ENCODE results near the gene GABRB1.
A peak's percentile ranks its signal among the peaks of the same experiment; 100 is the strongest.

Gene GABRB1

GRCh38 chr4:47463235-47463956 lies 432.0 kb downstream of the GABRB1 start, which contains the start of gene COMMD8:
COMMD8 (minus strand) TSS chr4:47463702; CDS start chr4:47463651, 51 bp downstream.
- no peaks in the 10 kb centered on the region for H3K27me3 Mint-ChIP-seq
- peaks cover 5% of the 10 kb centered on the region for H3K36me3 Mint-ChIP-seq
- H3K4me3 Mint-ChIP-seq = peak within 1 kb of the TSS; percentile 91
- DNase-seq (ENCODE audit: low spot score in 2 of 2) (peak; percentile 97 to 99), ATAC-seq (ENCODE audit: low read depth) (peak; percentile 81)
- no peaks in the 10 kb centered on the region for H3K9me3 Mint-ChIP-seq
- peak within 1 kb of the TSS; percentile 99 for H3K27ac Mint-ChIP-seq
- peaks cover 30% of the 10 kb centered on the region for H3K4me1 Mint-ChIP-seq

- H3K36me3 Mint-ChIP-seq = no peaks in the 10 kb centered on the region
- ATAC-seq (ENCODE audit: low read depth) (peak; percentile 43), DNase-seq (ENCODE audit: low spot score in 2 of 2) (peak in 1 of 2 donors; percentile 51)
- no peaks in the 10 kb centered on the region for H3K9me3 Mint-ChIP-seq
- no peaks in the 10 kb centered on the region for H3K27me3 Mint-ChIP-seq
- H3K27ac Mint-ChIP-seq = peak overlapping the region; percentile 99
- peaks cover 27% of the 10 kb centered on the region for H3K4me1 Mint-ChIP-seq
- no peak overlapping the region for H3K4me3 Mint-ChIP-seq
Observed at GRCh38 chr4:47465004-47465403, 433.6 kb downstream of the GABRB1 start.

GRCh38 chr4:47466056-47466785 lies 434.9 kb downstream of the GABRB1 start:
- Mint-ChIP-seq H3K27me3 (no peaks in the 10 kb centered on the region), H3K4me1 (peaks cover 19% of the 10 kb centered on the region), H3K27ac (peak overlapping the region; percentile 99), H3K9me3 (no peaks in the 10 kb centered on the region), H3K4me3 (no peak overlapping the region), H3K36me3 (no peaks in the 10 kb centered on the region)
- DNase-seq (ENCODE audit: low spot score in 2 of 2) (no peak), ATAC-seq (ENCODE audit: low read depth) (no peak)

- Mint-ChIP-seq H3K4me1 (peaks cover 5% of the 10 kb centered on the region), H3K9me3 (no peaks in the 10 kb centered on the region), H3K27ac (no peak overlapping the region), H3K4me3 (no peak overlapping the region), H3K36me3 (peaks cover 2% of the 10 kb centered on the region), H3K27me3 (no peaks in the 10 kb centered on the region)
- DNase-seq (ENCODE audit: low spot score in 2 of 2) = no peak
- ATAC-seq (ENCODE audit: low read depth) = no peak
Observed at GRCh38 chr4:47468706-47469365, 437.5 kb downstream of the GABRB1 start.

- no peak for DNase-seq (ENCODE audit: low spot score in 2 of 2)
- no peaks in the 10 kb centered on the region for H3K27me3 Mint-ChIP-seq
- H3K9me3 Mint-ChIP-seq = no peaks in the 10 kb centered on the region
- H3K36me3 Mint-ChIP-seq = peaks cover 2% of the 10 kb centered on the region
- H3K27ac Mint-ChIP-seq = no peak overlapping the region
- no peak overlapping the region for H3K4me3 Mint-ChIP-seq
- peaks cover 3% of the 10 kb centered on the region for H3K4me1 Mint-ChIP-seq
- no peak for ATAC-seq (ENCODE audit: low read depth)
Observed at GRCh38 chr4:47469951-47470350, 438.6 kb downstream of the GABRB1 start.

- ATAC-seq (ENCODE audit: low read depth) = no peak
- Mint-ChIP-seq H3K27me3 (no peaks in the 10 kb centered on the region), H3K9me3 (no peaks in the 10 kb centered on the region), H3K4me3 (no peak overlapping the region), H3K4me1 (peaks cover 2% of the 10 kb centered on the region), H3K36me3 (peaks cover 2% of the 10 kb centered on the region), H3K27ac (no peak overlapping the region)
- no peak for DNase-seq (ENCODE audit: low spot score in 2 of 2)
Observed at GRCh38 chr4:47471064-47471463, 439.7 kb downstream of the GABRB1 start.

- H3K4me3 Mint-ChIP-seq = no peak overlapping the region
- no peaks in the 10 kb centered on the region for H3K27me3 Mint-ChIP-seq
- DNase-seq (ENCODE audit: low spot score in 2 of 2) (no peak), ATAC-seq (ENCODE audit: low read depth) (no peak)
- H3K36me3 Mint-ChIP-seq = peaks cover 2% of the 10 kb centered on the region
- H3K4me1 Mint-ChIP-seq = peaks cover 2% of the 10 kb centered on the region
- H3K9me3 Mint-ChIP-seq = no peaks in the 10 kb centered on the region
- H3K27ac Mint-ChIP-seq = no peak overlapping the region
Observed at GRCh38 chr4:47471591-47471990, 440.2 kb downstream of the GABRB1 start.

GRCh38 chr4:47473141-47473750 lies 441.9 kb downstream of the GABRB1 start:
- Mint-ChIP-seq H3K4me3 (no peak overlapping the region), H3K9me3 (no peaks in the 10 kb centered on the region), H3K27me3 (no peaks in the 10 kb centered on the region), H3K36me3 (peaks cover 2% of the 10 kb centered on the region), H3K4me1 (peaks cover 2% of the 10 kb centered on the region), H3K27ac (no peak overlapping the region)
- ATAC-seq (ENCODE audit: low read depth) (no peak), DNase-seq (ENCODE audit: low spot score in 2 of 2) (no peak)

GRCh38 chr4:47474799-47475198 lies 443.4 kb downstream of the GABRB1 start:
- DNase-seq (ENCODE audit: low spot score in 2 of 2) = no peak
- ATAC-seq (ENCODE audit: low read depth) = no peak
- Mint-ChIP-seq H3K9me3 (no peaks in the 10 kb centered on the region), H3K36me3 (peaks cover 2% of the 10 kb centered on the region), H3K27me3 (no peaks in the 10 kb centered on the region), H3K27ac (no peak overlapping the region), H3K4me3 (no peak overlapping the region), H3K4me1 (no peaks in the 10 kb centered on the region)

GRCh38 chr4:47475411-47475810 lies 444.0 kb downstream of the GABRB1 start:
- ATAC-seq (ENCODE audit: low read depth) (no peak), DNase-seq (ENCODE audit: low spot score in 2 of 2) (no peak)
- Mint-ChIP-seq H3K27ac (no peak overlapping the region), H3K36me3 (peaks cover 2% of the 10 kb centered on the region), H3K4me3 (no peak overlapping the region), H3K27me3 (no peaks in the 10 kb centered on the region), H3K4me1 (no peaks in the 10 kb centered on the region), H3K9me3 (no peaks in the 10 kb centered on the region)
